ENCODE data around the gene PCSK4.

DNA sequence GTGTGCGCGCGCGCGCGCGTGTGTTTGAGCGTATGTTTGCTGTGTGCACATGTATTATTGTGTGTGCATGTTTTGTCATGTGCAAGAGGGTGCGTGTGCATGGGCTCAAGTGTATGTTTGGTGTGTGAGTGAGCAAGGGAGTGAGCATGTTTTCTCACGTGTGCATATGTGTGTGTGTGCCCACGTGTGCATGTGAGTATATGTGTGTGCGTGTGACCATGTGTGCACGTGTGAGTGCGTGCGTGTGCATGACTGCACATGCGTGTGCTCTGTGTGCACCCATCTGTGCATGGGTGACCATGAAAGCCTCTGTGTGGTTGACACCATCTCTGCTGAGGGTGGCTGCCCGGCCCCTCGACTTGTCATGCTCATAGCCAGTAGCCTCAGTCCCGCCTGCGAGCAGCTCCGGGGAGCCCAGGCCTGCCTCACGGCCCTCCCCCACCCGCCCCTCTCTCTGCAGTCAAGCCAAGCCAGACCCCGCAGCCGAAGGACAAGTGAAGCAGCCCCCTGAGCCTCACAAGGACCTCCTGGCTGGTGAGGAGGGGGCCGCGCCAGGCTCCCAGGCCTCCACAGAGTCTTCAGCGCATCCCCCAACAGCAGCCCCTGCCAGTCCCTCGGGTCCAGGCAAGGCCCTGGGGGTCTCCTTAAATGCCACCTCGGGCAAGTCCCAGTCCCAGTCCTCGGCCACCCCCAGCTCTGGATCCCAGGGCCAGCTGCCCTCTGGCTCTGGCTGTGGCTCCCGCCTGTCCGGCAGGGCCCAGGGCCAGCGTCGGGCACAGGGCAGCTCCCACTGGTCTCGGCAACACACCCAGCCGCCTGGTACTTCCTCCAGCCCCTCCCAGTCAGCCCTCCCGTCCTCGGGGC, 6.8 kb upstream of the PCSK4 start:
- TF ChIP-seq, protein P1, sequence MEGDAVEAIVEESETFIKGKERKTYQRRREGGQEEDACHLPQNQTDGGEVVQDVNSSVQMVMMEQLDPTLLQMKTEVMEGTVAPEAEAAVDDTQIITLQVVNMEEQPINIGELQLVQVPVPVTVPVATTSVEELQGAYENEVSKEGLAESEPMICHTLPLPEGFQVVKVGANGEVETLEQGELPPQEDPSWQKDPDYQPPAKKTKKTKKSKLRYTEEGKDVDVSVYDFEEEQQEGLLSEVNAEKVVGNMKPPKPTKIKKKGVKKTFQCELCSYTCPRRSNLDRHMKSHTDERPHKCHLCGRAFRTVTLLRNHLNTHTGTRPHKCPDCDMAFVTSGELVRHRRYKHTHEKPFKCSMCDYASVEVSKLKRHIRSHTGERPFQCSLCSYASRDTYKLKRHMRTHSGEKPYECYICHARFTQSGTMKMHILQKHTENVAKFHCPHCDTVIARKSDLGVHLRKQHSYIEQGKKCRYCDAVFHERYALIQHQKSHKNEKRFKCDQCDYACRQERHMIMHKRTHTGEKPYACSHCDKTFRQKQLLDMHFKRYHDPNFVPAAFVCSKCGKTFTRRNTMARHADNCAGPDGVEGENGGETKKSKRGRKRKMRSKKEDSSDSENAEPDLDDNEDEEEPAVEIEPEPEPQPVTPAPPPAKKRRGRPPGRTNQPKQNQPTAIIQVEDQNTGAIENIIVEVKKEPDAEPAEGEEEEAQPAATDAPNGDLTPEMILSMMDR (IDR thresholded peaks at IDR 0.05 in 2 of 3, conservative IDR thresholded peaks at IDR 0.05 in 1 of 3; ENCODE audit: control insufficient read depth in 2 of 3, extremely low read depth in 1 of 3, insufficient read depth in 1 of 3, low read depth in 3 of 3, low read length in 3 of 3), result no peak
- TF ChIP-seq ATF7 (IDR thresholded peaks at IDR 0.05; ENCODE audit: low read depth) (no peak), TAF1 (IDR thresholded peaks at IDR 0.05; ENCODE audit: borderline replicate concordance, low read depth, low read length) (no peak), MXI1 (IDR thresholded peaks at IDR 0.05; ENCODE audit: low read depth, low read length) (no peak), EZH2 (IDR thresholded peaks at IDR 0.05; ENCODE audit: borderline replicate concordance, control insufficient read depth, low read depth, low read length) (no peak), NFYB (IDR thresholded peaks at IDR 0.05; ENCODE audit: insufficient read depth, low read depth, low read length) (no peak), POLR2A (IDR thresholded peaks at IDR 0.05; ENCODE audit: low read depth, low read length) (no peak), IRF4 (IDR thresholded peaks at IDR 0.05; ENCODE audit: low read depth, low read length) (no peak), CEBPZ (IDR thresholded peaks at IDR 0.05; ENCODE audit: low read depth, low read length) (no peak), MYB (IDR thresholded peaks at IDR 0.05; ENCODE audit: borderline replicate concordance, low read depth, low read length) (no peak), NRF1 (conservative IDR thresholded peaks at IDR 0.05; ENCODE audit: low read depth, low read length) (no peak), SP1 (IDR thresholded peaks at IDR 0.05; ENCODE audit: low read depth, low read length) (no peak), CBFB (IDR thresholded peaks at IDR 0.05; ENCODE audit: low read depth) (no peak), JUND (IDR thresholded peaks at IDR 0.05; ENCODE audit: low read depth, low read length) (no peak)

Data from GM12878 (cell line).